Activated CD4-positive, alpha-beta T cell treated with anti-CD3 and anti-CD28 coated beads, Interleukin-2, Interleukin-4, amounts not matched to agents 100 ng/mL and 50 ng/mL, durations not matched to agents 16 hours and 8 hours (primary cell): ENCODE results near the gene HNRNPR.
"Not testable (repeated sequence)": the region's sequence is repeated elsewhere in the genome, so short reads cannot be mapped to it uniquely, and the experiment has no call there.

Source experiments
- DNase-seq: peaks from one replicate; pipeline ENCODE4 v3.0.0-alpha.2; 2020; ENCODE audit warnings: low spot score

Gene HNRNPR

DNA sequence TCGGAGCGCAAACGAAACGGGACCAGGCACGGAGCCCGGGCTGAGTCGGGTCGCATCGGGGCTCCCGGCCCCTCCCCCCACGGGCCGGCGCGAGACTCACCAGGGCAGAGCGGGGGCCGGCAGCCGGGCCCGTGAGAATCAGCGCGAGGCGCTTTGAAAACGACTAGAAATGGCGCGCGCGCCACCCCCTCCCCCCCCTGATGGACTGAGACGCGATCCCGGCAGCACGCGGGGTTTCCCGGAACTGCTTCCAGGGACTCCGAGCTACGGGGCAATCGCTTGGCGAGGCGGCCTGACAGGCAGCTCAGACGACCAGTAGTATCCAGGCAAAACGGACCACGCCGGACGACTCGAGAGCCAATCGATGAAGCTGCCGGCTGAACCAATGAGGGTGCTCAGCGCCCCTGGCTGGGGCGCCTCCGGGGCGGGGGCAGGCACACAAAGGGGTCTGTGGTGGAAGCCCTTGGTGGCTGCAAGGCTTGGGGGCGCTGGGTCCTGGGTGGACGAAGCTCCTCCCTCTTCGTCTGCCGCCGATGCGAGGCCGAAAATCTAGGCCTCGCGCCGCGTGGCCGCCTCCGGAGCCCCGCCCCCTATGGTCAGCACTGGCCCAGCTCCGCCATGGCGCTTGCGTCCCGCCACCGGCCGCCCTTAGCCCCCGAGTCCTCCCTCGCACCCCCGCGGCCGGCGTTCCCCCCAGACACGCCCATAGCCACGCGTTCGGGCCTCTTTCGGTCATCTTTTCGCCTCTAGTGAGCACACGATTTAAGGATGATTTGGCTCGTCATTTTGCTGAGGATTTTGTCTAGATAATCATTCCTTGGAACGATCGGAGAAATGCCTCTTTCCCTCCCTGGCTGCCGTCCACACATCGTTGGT lies at the start of gene HNRNPR:
TSS of gene HNRNPR (minus strand) at position 174 of the 876 bp plus-strand sequence. CDS start 3,276 bp downstream, outside the sequence.
- peak; percentile 100 for DNase-seq

DNA sequence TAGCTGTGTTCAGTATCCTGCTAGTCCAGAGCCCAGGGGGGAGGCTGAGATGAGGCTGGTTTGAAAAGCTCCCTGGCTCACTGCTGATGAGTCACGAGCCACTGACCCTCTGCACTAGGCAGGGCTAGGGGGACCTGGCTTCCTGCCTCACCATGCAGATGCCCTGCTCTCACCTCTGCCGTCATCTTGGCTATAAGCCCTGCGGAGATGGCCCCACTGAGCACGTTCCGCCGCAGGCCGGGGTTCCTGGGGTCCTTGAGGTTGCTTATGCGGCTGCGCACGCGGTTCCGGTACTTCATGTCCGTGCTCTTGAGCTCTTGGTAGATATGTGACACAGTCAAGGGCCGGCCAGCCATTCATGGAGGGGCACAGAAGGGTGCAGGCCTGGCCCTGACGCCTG lies 49.6 kb upstream of the HNRNPR start:
- no peak for DNase-seq

DNA sequence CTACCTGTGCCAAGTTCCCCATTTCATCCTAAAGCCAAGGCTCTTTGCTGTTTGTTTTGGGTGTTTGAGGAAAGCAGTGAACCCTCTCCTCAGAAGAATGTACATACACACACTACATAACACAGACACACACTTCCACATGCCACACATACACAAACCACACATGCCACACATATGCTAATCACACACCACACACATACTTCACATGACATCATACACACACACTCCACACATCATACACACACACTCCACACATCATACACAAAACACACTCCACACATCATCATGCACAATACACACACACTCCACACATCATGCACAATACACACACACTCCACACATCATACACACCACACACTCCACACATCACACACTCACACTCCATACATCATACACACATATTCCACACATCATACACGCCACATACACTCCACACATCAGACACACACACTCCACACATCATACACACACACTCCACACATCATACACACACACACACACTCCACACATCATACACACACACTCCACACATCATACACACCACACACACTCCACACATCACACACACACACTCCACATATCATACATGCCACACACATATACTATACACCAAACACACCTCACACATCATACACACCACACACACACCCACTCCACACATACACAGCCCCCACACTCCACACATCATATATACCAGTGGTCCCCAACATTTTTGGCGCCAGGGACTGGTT lies 48.2 kb upstream of the HNRNPR start:
- DNase-seq: no peak

DNA sequence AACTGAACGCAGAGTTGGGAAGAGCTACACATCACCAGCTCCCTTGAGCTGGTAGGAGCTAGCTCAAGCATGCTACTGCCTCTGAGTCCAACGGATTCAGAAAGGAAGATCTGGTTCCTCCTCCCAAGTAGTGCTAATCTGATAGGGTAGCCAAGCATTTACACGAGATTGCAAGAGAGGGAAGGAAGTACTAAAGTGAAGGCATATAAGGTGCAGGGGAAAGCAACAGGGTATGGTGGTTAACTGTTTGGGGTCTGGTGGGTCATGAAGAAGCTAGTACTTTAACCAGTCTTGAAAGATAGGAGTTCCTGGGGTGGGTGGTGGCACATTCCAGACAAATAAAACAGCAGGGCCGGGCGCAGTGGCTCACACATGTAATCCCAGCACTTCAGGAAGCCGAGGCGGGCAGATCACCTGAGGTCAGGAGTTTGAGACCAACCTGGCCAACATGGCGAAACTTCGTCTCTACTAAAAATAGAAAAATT lies 45.8 kb upstream of the HNRNPR start:
- DNase-seq: no peak

DNA sequence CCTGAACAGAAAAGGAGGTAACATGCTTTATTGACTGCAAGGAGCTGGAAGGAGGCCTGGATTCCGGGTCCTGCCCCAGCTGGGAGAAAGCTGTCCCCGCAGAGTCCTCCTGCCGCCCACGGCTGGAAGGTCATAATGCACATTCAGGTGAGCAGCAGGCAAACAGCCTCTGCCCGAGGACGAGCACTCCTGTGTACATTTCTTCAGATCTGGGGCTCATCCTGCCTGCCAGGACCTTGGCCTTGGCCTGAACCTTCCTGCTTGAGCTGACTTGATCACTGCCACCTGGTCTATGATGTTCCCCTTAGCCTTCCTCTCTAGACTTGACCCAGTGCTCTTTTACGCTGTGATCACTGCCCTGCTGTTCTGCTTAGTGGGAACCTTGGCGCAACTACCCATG lies 43.4 kb upstream of the HNRNPR start:
- no peak for DNase-seq

DNA sequence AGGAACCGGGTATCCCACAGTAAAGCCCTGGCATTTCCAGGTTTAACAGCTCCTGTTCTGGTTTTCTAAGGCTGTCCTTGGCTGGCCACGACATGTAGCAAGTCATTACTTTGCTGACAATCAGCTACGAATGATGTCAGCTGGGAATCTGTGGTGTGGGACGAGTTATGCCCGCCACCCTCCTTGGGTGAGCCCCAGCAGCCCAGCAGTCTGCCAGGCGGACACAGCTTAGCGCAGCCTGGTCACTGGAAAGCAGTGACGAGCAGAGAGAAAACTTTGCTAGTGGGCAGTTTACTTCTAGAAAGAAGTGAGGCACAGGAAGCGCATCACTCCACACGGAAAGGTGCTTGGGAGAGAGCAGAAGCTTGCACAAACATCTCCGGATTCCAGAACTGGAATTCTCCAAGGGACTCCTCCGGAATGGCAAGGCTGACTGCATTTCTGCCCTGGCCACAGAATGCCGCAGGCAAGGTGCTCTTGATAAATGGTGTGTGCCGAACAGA lies 41.1 kb upstream of the HNRNPR start:
- no peak for DNase-seq

DNA sequence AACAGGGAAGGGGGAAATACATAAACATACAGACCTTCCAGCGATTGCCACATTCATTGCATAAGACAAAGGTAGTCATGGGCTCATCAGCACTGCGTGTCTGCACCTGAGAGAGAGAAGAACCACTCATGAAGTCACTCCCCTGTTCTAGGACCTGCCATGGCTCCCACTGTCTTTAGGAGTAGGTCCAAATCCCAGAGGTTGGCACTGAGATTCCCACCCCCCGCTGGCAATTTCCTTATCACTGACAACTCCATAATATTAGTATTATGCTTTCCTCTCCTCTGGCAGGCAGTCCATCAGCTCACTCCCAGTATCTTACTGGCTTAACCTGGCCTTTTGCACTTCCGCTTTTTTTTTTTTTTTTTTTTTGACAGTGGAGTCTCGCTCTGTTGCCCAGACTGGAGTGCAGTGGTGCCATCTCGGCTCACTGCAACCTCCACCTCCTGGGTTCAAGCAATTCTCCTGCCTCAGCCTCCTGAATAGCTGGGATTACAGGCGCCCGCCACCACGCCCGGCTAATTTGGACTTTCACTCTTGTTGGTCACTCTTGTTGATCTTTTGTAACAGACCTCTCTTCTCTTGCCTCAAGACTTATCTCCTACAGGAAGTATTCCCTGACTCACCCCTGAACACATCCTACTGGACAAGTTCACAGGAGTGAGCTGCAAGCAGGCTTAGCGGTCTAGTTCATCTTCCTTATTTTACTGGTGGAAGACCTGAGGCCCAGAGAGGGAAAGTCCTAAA lies 40.4 kb upstream of the HNRNPR start:
- no peak for DNase-seq

DNA sequence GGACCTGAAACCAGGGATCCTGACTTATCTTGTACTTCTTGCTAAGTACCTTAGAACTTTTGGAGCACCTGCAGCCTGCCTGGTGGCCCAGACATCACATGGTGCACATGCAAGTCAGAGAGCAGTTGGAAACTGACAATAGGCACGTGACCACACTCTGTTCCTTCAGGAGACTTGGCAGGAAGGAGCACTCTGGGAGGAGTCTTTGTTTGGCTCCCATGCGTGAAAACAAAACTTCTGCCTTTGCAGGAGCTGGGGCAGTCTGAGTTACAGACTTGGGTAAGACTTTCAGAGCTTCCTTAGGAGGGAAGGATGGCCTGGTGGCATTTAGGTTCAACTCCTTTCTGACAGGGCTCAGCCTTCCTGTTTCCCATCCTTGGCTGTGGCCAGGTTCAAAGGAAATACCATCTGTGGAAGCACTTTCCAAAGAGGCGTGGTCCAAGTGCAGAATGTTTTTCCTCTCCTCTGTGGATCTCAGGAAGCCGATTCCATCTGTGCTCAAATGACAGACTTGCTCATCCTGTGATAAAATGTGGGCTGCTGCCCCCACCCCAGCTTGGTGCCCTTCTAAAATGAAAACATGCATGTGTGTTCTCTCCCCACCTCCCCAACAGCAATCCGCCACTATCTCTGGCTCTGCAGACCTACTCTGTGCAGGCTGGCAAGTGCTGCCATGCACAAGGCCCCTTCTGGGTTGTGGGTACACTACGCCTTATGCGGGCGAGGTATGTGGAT lies 39.7 kb upstream of the HNRNPR start:
- DNase-seq: no peak

DNA sequence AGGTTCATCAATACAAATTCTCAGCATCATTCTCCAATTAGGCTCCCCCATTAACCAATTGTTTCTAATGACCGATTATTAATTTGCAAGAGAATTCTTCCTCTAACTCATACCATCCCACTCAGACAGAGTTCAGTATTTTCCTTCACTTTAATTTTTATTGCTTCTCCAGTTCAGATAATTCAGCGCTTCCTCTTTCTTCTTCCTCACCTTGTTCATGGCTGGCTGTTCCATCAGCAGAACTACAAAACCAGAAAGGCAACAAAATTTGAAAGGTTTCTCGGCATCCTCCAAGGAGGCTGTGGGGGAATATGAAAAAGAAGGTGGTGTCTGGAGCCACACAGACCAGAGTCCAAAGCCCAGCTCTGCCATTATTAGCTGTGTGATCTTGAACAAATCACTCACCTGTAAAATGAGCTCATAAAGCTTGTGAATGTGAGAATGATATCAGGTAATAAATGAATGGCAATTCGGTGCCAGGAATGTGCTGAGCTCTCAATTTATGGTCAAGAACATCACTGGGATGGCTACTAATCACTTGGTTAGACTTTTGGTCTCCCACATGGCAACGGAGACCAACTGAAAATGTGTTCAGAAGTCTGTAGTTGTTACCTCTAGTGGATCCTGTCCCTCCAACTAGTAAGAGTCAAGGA lies 37.3 kb upstream of the HNRNPR start:
- DNase-seq: no peak

DNA sequence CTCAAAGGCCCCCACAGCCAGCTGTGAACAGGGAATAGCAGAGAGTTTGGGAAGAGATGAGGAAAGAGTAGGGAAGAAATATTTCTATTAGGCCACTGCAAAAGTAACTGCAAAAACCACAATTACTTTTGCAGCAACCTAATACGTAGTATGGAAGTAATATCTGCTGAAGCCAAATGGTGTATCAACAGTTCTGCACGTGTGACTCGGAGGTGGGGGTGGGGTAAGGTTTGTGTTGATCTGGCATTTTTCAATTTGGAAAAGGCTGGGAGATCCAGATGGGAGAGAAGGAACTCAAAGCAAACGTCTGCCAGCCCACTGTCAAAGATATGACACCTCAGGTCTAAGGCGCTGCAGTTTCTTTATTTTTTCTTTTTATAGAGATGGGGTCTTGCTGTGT lies 36.6 kb upstream of the HNRNPR start:
- no peak for DNase-seq

DNA sequence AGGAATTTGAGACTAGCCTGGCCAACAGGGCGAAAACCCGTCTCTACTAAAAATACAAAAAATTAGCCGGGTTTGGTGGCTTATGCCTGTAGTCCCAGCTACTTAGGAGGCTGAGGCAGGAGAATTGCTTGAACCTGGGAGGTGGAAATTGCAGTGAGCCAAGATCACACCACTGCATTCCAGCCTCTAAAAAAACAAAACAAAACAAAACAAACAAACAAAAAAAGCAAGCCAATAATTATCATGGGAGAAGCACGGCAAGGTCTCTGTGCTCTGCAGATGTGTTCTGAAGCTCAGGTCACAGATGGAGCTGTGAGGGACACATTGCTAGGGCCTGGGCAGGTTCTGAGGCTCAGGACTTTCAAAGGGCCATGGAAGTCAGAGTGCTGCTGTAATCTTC lies 36.2 kb upstream of the HNRNPR start:
- DNase-seq: not testable (repeated sequence)

DNA sequence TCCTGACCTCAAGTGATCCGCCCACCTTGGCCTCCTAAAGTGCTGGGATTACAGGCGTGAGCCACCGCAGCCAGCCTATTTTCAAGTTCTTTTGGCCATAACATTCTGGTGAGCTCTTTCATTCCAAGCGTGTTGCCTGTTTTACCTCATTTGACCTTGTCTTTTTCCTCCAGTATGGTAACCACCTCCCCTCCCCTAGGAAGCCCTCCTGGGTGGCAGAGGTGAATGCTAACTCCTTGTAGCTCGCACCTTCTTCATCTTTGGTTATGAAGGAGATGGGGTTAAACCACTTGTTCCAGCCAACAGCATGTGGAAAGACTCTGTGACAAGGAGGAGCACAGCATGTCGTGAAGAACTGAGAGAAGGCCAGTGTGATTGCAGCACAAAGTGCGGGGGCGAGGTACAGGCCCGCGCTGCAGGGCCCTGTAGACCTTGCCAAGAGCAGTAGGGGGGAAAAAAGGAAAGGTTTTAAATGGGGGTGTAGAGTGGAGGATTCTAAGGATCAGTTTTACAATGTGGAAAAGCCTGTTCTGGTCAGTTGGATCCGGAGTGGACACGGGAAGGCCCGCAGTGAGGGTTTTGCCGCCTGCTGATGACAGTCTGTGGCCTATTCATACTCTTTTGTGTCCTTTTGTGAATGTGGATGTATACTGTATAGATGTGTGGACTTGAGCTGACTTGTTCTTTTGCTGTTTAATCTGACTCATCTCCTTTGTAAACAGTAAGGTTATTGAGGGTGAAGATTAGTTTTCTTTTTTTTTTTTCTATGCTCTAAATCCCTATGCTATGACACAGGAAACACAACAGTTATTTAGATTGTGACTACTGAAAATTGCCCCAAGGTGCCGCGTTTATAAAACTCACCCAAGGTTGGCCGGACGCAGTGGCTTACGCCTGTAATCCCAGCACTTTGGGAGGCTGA lies 33.1 kb upstream of the HNRNPR start:
- DNase-seq: no peak

DNA sequence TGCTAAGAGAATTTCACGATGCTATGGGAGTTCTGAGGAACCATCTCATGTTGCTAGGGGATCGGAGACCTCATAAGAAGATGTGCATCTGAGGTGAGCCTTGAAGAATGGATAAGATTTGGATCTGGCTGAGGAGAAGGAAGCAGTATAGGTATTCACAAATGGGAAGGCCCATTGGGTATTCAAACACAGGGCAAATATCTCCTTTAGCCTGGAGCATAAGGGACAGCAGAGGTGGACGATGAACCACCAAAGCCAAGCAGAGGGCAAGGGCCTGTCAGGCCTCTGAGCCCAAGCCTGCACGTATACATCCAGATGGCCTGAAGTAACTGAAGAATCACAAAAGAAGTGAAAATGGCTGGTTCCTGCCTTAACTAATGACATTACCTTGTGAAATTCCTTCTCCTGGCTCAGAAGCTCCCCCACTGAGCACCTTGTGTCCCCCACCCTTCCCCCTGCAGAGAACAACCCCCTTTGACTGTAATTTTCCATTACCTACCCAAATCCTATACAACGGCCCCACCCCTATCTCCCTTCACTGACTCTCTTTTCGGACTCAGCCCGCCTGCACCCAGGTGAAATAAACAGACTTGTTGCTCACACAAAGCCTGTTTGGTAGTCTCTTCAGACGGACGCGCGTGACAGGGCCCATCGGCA lies 30.1 kb upstream of the HNRNPR start:
- DNase-seq: not testable (repeated sequence)

DNA sequence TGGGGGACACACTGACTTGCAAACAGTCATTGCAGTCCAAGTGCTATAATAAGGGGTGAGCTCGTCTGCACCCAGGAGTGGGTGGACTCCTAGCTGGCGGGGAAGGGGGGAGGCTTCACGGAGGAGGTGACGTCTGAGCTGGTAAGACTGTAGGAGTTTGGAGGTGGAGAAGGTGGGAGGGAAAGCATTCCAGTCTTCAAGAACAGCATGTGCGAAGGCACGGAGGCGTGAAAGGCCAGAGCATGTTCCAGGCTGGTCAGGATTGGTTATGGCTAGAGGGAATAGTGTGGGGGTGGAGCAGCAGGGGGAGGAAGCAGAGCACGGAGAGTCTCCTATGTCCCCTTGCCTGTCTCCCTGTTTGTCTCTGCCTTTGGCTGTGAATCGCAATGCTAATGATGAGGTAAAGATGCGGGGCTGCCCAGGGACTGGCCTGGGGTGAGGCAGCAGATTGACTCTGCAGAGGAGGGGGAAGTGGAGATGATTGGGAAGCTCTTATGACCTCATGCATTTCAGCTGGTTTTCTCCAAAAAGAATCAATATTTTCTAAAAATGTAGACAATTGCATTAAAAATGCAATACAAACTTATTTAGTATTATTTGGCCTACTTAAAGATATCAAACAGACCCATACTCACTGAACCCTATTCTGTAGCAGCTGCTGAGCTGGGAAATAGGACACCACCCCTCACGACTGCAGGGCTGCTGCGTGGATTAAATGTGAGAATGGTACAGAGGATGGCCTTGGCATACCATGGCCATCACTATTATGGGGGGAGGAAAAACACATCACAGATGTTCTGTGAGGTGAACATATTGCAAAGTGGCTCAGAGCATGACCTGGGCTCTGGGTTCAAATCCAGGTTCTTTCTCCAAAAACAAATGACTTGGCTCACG lies 28.1 kb upstream of the HNRNPR start:
- DNase-seq: no peak

DNA sequence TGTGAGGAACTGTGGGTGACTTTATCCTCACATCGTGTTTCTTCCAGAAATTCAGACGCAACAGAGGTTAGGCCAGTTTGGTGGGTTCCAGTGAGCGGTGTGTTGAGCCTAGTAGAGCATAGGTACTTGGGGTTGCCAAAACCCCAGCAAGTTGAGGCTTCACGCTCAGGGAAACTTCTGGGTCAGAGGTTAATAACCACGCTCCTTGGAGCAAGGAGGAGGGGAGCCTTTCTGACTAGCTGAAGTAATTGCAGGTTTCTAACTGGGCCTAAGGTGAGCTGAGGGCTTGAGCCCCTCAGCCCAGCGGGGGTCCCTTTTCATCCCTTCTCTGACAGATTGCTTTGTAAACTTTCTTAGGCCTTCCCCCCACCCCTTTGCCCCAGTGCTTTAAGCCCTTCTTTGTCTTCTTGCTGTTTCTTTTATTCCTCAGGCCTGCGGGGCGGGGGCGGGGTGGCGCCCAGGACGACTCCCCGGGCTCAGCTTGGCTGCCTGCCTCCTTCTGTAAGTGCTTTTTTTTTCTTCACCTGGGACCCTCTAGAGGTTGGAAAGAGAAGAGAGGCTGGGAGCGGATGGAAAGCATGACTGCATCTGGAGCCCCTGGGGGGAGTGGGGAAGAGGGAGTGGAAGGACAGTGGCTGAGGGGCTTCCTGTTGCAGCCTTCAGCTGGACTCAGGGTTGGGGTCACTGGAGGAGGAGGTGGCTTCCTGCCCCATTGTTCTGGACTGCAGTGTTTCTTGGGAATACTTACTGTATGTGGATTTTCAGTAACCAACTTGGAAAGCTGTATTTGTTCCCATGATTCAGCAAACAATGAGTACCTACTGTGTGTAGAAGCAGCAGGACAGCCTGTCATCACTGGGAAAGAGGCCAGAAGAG lies 26.9 kb upstream of the HNRNPR start:
- DNase-seq: no peak

DNA sequence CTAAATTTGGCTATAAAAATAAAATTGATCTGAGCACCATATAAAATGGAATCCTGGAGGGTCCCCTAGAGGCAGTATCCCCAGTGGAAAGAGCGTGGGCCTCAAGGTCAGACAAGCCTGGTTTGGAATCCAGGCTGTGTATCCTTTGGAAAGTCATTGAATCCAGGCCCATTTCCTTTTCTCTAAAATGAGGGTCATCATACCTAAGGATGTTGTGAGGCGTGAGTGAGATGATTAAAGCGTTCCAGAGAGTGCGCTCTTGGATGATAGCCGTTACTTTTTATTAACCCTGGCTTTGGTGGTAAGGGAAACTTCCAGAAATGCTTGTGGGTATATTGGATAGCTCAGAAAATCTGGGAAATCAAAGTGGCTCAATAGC lies 26.2 kb upstream of the HNRNPR start:
- no peak for DNase-seq

DNA sequence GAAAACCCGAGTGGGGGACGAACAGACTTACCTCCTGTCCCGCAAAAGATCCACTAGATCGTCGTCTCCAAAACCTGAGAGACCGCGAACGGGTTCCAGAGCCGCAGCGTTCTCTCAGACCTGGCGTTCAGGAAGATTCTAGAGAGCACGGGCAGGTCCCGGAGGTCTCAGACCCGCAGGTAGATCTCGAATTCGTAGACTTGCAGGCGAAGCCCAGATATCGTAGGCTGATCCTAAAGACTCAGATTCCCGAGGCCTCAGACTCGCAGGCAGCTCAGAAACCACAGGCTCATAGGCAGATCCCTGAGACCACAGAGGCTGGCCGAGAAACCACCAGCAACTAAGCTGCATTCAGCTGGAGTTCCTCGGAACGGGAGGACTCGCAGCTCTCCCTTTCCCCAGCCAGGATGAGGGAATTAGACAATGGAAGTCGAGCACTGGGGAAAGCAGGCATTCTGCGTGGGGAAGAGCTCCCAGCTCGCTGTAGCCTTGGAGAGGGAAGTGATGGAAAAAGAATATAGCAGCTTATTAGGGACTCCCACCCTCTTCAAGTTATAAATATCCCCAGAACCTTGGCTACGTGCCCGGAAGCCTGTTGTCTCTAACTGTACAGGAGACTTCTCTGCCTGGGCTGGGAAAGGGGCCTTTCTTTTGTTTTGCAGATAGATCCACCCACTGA lies 25.4 kb upstream of the HNRNPR start, which contains the start of gene ZNF436:
TSS of gene ZNF436 (minus strand) at position 502 of the 679 bp plus-strand sequence. CDS start 1,831 bp downstream, outside the sequence.
- DNase-seq: peak; percentile 6
